Panc1 (cell line): ENCODE measurements around the gene PPIP5K2. TPM values are rescaled to one million over a fixed set of nuclear protein-coding genes. Genes with fewer than 3 reads are reported as not detected.

Experiments used
- total RNA-seq: library from RNA; stranded (reverse); gene quantifications from one replicate; pipeline ENCODE4 v1.2.1, GENCODE V29; 2021; ENCODE audit not compliant: unreplicated experiment

Gene PPIP5K2
- total RNA-seq, 1 experiment from 2014 or later = 56.8 TPM

Other genes with a start within 250 kb of the PPIP5K2 start
- 4.5 TPM for gene GIN1, start 163 bp upstream of the PPIP5K2 start, total RNA-seq
- gene MACIR, start 138.5 kb downstream of the PPIP5K2 start, total RNA-seq = 11.0 TPM